CD14-positive monocyte (primary cell): Measurements from ENCODE around the gene CDH23. TPM values are rescaled to one million over a fixed set of nuclear protein-coding genes. Genes with fewer than 3 reads are reported as not detected.

Source experiments
- DNase-seq, 3 donors: peaks; one replicate each; pipeline ENCODE4 v3.0.0-alpha.2; 2011 to 2022
- H2AFZ ChIP-seq: 2 replicates; pipeline ENCODE4 v1.6.0; 2012; ENCODE audit warnings: mild to moderate bottlenecking, low read depth, low read length, inconsistent platforms; ENCODE audit not compliant: insufficient read depth, poor library complexity, severe bottlenecking
- H3K27ac ChIP-seq, 2 donors: 1 replicate in 1 of 2; 2 replicates in 1 of 2; pipeline ENCODE4 v1.5.1; 2012 to 2013; ENCODE audit warnings: low read length in 2 of 2, control low read depth in 1 of 2, inconsistent platforms in 1 of 2, low read depth in 1 of 2, mild to moderate bottlenecking in 1 of 2
- H3K27me3 ChIP-seq, 2 donors: one replicate each; pipeline versions ENCODE4 v1.6.0 to v1.6.1; 2011 to 2013; ENCODE audit warnings: low read length in 2 of 2; ENCODE audit not compliant: control insufficient read depth in 2 of 2, insufficient read depth in 2 of 2
- H3K36me3 ChIP-seq, 2 donors: replicated peaks in 1 of 2; 1 replicate in 1 of 2; 2 replicates in 1 of 2; pipeline versions ENCODE4 v1.5.1 to v1.6.1; 2012 to 2013; ENCODE audit warnings: low read length in 2 of 2, control low read depth in 1 of 2, inconsistent platforms in 1 of 2, mild to moderate bottlenecking in 1 of 2; ENCODE audit not compliant: insufficient read depth in 2 of 2, control insufficient read depth in 1 of 2
- H3K4me1 ChIP-seq, 2 donors: 1 replicate in 1 of 2; 2 replicates in 1 of 2; pipeline versions ENCODE4 v1.5.1 to v1.6.1; 2012 to 2013; ENCODE audit warnings: low read length in 2 of 2, control low read depth in 1 of 2, inconsistent platforms in 1 of 2, mild to moderate bottlenecking in 1 of 2, moderate library complexity in 1 of 2; ENCODE audit not compliant: insufficient read depth in 2 of 2, control insufficient read depth in 1 of 2
- H3K4me2 ChIP-seq: replicated peaks from 2 replicates; pipeline ENCODE3; 2012; ENCODE audit warnings: low read length, moderate library complexity, mild to moderate bottlenecking; ENCODE audit not compliant: poor library complexity, severe bottlenecking; ENCODE audit errors: extremely low read depth
- H3K4me3 ChIP-seq, 3 experiments: fragments of 200-600 bp in 1 of 3; sonication (generic) in 1 of 3; replicated peaks in 1 of 3; 1 replicate in 2 of 3; 2 replicates in 1 of 3; pipeline ENCODE4 v1.5.1; 2011 to 2013; ENCODE audit warnings: low read length in 3 of 3, mild to moderate bottlenecking in 3 of 3, control low read depth in 2 of 3, low read depth in 2 of 3, inconsistent platforms in 1 of 3, moderate library complexity in 1 of 3
- H3K79me2 ChIP-seq: 2 replicates; pipeline ENCODE4 v1.6.0; 2012; ENCODE audit warnings: mild to moderate bottlenecking, control low read depth, inconsistent platforms, low read length, moderate library complexity; ENCODE audit not compliant: insufficient read depth
- H3K9ac ChIP-seq: 2 replicates; pipeline ENCODE4 v1.6.0; 2017; ENCODE audit warnings: low read length, mild to moderate bottlenecking; ENCODE audit not compliant: insufficient read depth, poor library complexity, severe bottlenecking
- H3K9me3 ChIP-seq, 2 donors: replicated peaks in 1 of 2; 1 replicate in 1 of 2; 2 replicates in 1 of 2; pipeline versions ENCODE4 v1.5.1 to v1.6.1; 2012 to 2013; ENCODE audit warnings: low read length in 2 of 2, control low read depth in 1 of 2; ENCODE audit not compliant: control insufficient read depth in 1 of 2, insufficient read depth in 1 of 2
- H4K20me1 ChIP-seq: 2 replicates; pipeline ENCODE4 v1.6.0; 2012; ENCODE audit warnings: mild to moderate bottlenecking, low read length, control low read depth, moderate library complexity; ENCODE audit not compliant: insufficient read depth
- H3K27ac Mint-ChIP-seq, 7 donors: one replicate each; pipeline ENCODE4 v1.8.0; 2020; ENCODE audit warnings: mild to moderate bottlenecking in 7 of 7, mixed read lengths in 7 of 7, moderate library complexity in 6 of 7, inconsistent platforms in 2 of 7
- H3K27me3 Mint-ChIP-seq, 3 donors: one replicate each; pipeline ENCODE4 v1.8.0; 2021 to 2022; ENCODE audit warnings: low read depth in 3 of 3, mild to moderate bottlenecking in 3 of 3, mixed read lengths in 3 of 3, moderate library complexity in 3 of 3, inconsistent platforms in 1 of 3
- H3K36me3 Mint-ChIP-seq, 2 donors: one replicate each; pipeline ENCODE4 v1.8.0; 2020; ENCODE audit warnings: mixed read lengths in 2 of 2, inconsistent platforms in 1 of 2, mild to moderate bottlenecking in 1 of 2
- H3K4me1 Mint-ChIP-seq: one replicate; pipeline ENCODE4 v1.8.0; 2020; ENCODE audit warnings: mild to moderate bottlenecking, mixed read lengths
- H3K4me3 Mint-ChIP-seq, 2 donors: one replicate each; pipeline ENCODE4 v1.8.0; 2020; ENCODE audit warnings: mild to moderate bottlenecking in 2 of 2, mixed read lengths in 2 of 2, moderate library complexity in 1 of 2
- H3K9me3 Mint-ChIP-seq, 7 donors: one replicate each; pipeline ENCODE4 v1.8.0; 2020 to 2022; ENCODE audit warnings: mixed read lengths in 7 of 7, mild to moderate bottlenecking in 6 of 7, moderate library complexity in 6 of 7, inconsistent platforms in 2 of 7
- WGBS: methylation state at CpG from one replicate; pipeline ENCODE4 v1.1.5; 2013; ENCODE audit warnings: missing lambda C conversion rate; ENCODE audit not compliant: insufficient coverage; 5-methylcytosine and 5-hydroxymethylcytosine counted together
- intact Hi-C, 2 donors: fragments of 100-400 bp; cut with micrococcal nuclease; formaldehyde crosslinking; loops; one replicate each; pipeline versions ENCODE4 v1.15.0 to v1.15.1; 2023
- polyA plus RNA-seq, 3 donors: library from polyadenylated mRNA; depleted of rRNA in 1 of 3; unstranded in 2 of 3; stranded (reverse) in 1 of 3; fragments of 300-500 nt in 2 of 3; fragments of >200 nt in 1 of 3; fragmentation: Illumina TruSeq in 2 of 3; gene quantifications; 1 replicate in 2 of 3; 2 replicates in 1 of 3; pipeline ENCODE4 v1.2.3, GENCODE V29; 2012 to 2021
- TF ChIP-seq, protein P1 (sequence below): fragments of 200-600 bp; IDR thresholded peaks from one replicate; pipeline ENCODE4 v1.8.0; 2022; ENCODE audit warnings: antibody characterized with exemption, mild to moderate bottlenecking

The CDH23 gene
- polyA plus RNA-seq, 3 donors = 8.2 to 36.2 (median 10.5) TPM

DNA sequence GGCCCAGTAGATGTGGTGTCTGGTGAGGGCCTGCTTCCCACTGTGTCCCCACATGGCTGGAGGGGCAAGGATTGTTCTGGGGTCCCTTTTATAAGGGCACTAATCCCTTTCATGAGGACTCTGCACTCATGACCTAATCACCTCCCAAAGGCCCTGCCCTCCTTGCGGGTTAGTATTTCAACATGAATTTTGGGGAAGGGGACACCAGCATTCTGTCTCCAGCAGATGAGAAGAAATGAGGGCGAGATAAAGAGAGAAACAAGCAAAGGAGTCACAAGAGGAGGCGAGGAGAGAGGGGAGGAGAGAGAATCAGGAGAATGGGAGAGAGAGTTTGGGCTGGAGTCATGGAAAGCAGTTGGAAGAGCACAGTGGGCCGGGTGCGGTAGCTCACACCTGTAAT, 239.1 kb downstream of the CDH23 start:
- Histone ChIP-seq H3K9me3 (peaks cover 0 to 13% of the 10 kb centered on the region in 2 donors), H3K27ac (peak overlapping the region; percentile 85 to 90), H4K20me1 (no peaks in the 10 kb centered on the region), H3K4me3 (peak overlapping the region in 1 of 3 experiments; percentile 18), H3K9ac (peak overlapping the region; percentile 1), H3K4me2 (peak overlapping the region; percentile 9), H3K4me1 (peaks cover 44 to 65% of the 10 kb centered on the region in 2 donors), H2AFZ (no peak overlapping the region), H3K79me2 (no peaks in the 10 kb centered on the region), H3K36me3 (no peaks in the 10 kb centered on the region), H3K27me3 (no peaks in the 10 kb centered on the region)
- Mint-ChIP-seq H3K9me3 (peaks cover 0 to 19% (median 11%) of the 10 kb centered on the region in 7 donors), H3K4me1 (peaks cover 68% of the 10 kb centered on the region), H3K4me3 (peak overlapping the region in 1 of 2 donors; percentile 11), H3K27me3 (peaks cover 1 to 5% (median 4%) of the 10 kb centered on the region in 3 donors), H3K36me3 (peaks cover 5 to 23% of the 10 kb centered on the region in 2 donors), H3K27ac (peak overlapping the region; percentile 54 to 98 (median 94))
- WGBS = 100% methylated on average over 4 of the region's 5 CpGs
- TF ChIP-seq, protein P1, sequence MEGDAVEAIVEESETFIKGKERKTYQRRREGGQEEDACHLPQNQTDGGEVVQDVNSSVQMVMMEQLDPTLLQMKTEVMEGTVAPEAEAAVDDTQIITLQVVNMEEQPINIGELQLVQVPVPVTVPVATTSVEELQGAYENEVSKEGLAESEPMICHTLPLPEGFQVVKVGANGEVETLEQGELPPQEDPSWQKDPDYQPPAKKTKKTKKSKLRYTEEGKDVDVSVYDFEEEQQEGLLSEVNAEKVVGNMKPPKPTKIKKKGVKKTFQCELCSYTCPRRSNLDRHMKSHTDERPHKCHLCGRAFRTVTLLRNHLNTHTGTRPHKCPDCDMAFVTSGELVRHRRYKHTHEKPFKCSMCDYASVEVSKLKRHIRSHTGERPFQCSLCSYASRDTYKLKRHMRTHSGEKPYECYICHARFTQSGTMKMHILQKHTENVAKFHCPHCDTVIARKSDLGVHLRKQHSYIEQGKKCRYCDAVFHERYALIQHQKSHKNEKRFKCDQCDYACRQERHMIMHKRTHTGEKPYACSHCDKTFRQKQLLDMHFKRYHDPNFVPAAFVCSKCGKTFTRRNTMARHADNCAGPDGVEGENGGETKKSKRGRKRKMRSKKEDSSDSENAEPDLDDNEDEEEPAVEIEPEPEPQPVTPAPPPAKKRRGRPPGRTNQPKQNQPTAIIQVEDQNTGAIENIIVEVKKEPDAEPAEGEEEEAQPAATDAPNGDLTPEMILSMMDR = no peak
- intact Hi-C loops = loop anchor here in 1 of 2 donors (5.0 kb wide), 1 partner anchor 56 kb away; no protein-coding TSS in a partner anchor
- DNase-seq = peak; percentile 20 to 51 (median 24)

DNA sequence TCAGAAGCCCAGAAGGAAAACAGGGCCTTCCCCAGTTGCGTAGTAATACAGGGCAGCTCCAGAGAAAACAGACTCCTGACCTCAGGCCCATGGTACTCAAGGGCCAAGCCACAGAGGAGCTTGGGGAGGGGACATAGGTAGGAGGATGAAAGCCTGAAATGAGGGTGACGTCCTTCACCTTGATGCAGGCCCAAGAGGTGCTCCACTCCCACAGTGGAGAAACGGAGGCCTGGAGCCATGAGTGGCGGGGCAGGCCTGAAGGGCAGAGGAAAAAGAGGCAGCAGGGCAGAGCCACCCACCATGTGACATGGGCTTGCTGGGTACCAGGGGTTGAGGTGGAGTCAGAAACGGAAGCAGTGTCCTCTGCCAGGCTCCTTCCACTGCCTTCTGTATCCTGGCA, 239.9 kb downstream of the CDH23 start:
- WGBS = 92% methylated on average over 4 of the region's 5 CpGs
- Histone ChIP-seq H3K9ac (peak overlapping the region; percentile 1), H3K4me3 (peak overlapping the region in 1 of 3 experiments; percentile 23), H3K4me1 (peaks cover 44 to 65% of the 10 kb centered on the region in 2 donors), H3K4me2 (no peak overlapping the region), H3K9me3 (peaks cover 0 to 13% of the 10 kb centered on the region in 2 donors), H3K27ac (peak overlapping the region; percentile 85 to 90), H4K20me1 (no peaks in the 10 kb centered on the region), H2AFZ (peak overlapping the region; percentile 54), H3K27me3 (no peaks in the 10 kb centered on the region), H3K36me3 (no peaks in the 10 kb centered on the region), H3K79me2 (no peaks in the 10 kb centered on the region)
- no peak overlapping the region for H3K4me3 Mint-ChIP-seq
- TF ChIP-seq, protein P1 = no peak
- intact Hi-C loops = loop anchor here in 1 of 2 donors (5.0 kb wide), 1 partner anchor 56 kb away; no protein-coding TSS in a partner anchor
- peaks cover 5 to 23% of the 10 kb centered on the region in 2 donors for H3K36me3 Mint-ChIP-seq
- peaks cover 3 to 5% (median 3%) of the 10 kb centered on the region in 3 donors for H3K27me3 Mint-ChIP-seq
- peaks cover 0 to 19% (median 11%) of the 10 kb centered on the region in 7 donors for H3K9me3 Mint-ChIP-seq
- H3K27ac Mint-ChIP-seq = peak overlapping the region; percentile 58 to 98 (median 95)
- peaks cover 67% of the 10 kb centered on the region for H3K4me1 Mint-ChIP-seq
- peak in 1 of 3 donors; percentile 17 for DNase-seq
